ENCODE results near the gene MAPK1. TPM values are rescaled to one million over a fixed set of nuclear protein-coding genes. Genes with fewer than 3 reads are reported as not detected.
A peak's percentile ranks its signal among the peaks of the same experiment; 100 is the strongest.
"Not testable (repeated sequence)": the region's sequence is repeated elsewhere in the genome, so short reads cannot be mapped to it uniquely, and the experiment has no call there.

MAPK1 gene
- 106 TPM for polyA plus RNA-seq (2013, experiment 1 of 2; ENCODE audit: insufficient read length)
- 100 TPM for polyA plus RNA-seq (2013, experiment 2 of 2; ENCODE audit: insufficient read length)

- peak; percentile 89 for DNase-seq
Measured at GRCh38 chr22:21867528-21868266, at the start of gene MAPK1. TSS of gene MAPK1 (minus strand) at chr22:21867645. CDS start at chr22:21867440, 205 bp downstream.

GRCh38 chr22:21916309-21916918 lies 49.0 kb upstream of the MAPK1 start:
- DNase-seq, result no peak

- no peak for DNase-seq
Measured at GRCh38 chr22:21915624-21916308, 48.3 kb upstream of the MAPK1 start.

GRCh38 chr22:21914033-21914642 lies 46.7 kb upstream of the MAPK1 start:
- not testable (repeated sequence) for DNase-seq

- DNase-seq, result not testable (repeated sequence)
Measured at GRCh38 chr22:21910367-21910766, 42.9 kb upstream of the MAPK1 start.

GRCh38 chr22:21909871-21910270 lies 42.4 kb upstream of the MAPK1 start:
- no peak for DNase-seq

GRCh38 chr22:21907638-21908522 lies 40.4 kb upstream of the MAPK1 start:
- DNase-seq, result no peak

GRCh38 chr22:21905234-21905633 lies 37.8 kb upstream of the MAPK1 start:
- DNase-seq, result not testable (repeated sequence)

- no peak for DNase-seq
Measured at GRCh38 chr22:21904250-21904789, 36.9 kb upstream of the MAPK1 start.

GRCh38 chr22:21903283-21903682 lies 35.8 kb upstream of the MAPK1 start:
- DNase-seq, result no peak

GRCh38 chr22:21902296-21903087 lies 35.0 kb upstream of the MAPK1 start:
- no peak for DNase-seq

GRCh38 chr22:21898354-21898896 lies 31.0 kb upstream of the MAPK1 start:
- DNase-seq, result no peak

- DNase-seq, result no peak
Measured at GRCh38 chr22:21896951-21897513, 29.6 kb upstream of the MAPK1 start.

- not testable (repeated sequence) for DNase-seq
Measured at GRCh38 chr22:21896275-21896674, 28.8 kb upstream of the MAPK1 start.

- DNase-seq, result no peak
Measured at GRCh38 chr22:21894799-21895198, 27.4 kb upstream of the MAPK1 start.

- DNase-seq, result no peak
Measured at GRCh38 chr22:21889251-21889990, 22.0 kb upstream of the MAPK1 start.

GRCh38 chr22:21887841-21888240 lies 20.4 kb upstream of the MAPK1 start:
- DNase-seq, result no peak

- DNase-seq, result not testable (repeated sequence)
Measured at GRCh38 chr22:21883930-21884329, 16.5 kb upstream of the MAPK1 start.

GRCh38 chr22:21882754-21883333 lies 15.4 kb upstream of the MAPK1 start:
- DNase-seq, result not testable (repeated sequence)
